CD4-positive, alpha-beta T cell treated with Interleukin-6 at 100 ng/mL for 8 hours (primary cell): Measurements from ENCODE around the gene LMO7.

ENCODE experiments used
- DNase-seq: peaks from one replicate; pipeline ENCODE4 v3.0.0-alpha.2; 2020; ENCODE audit warnings: mixed read lengths, low spot score

Gene LMO7

DNA sequence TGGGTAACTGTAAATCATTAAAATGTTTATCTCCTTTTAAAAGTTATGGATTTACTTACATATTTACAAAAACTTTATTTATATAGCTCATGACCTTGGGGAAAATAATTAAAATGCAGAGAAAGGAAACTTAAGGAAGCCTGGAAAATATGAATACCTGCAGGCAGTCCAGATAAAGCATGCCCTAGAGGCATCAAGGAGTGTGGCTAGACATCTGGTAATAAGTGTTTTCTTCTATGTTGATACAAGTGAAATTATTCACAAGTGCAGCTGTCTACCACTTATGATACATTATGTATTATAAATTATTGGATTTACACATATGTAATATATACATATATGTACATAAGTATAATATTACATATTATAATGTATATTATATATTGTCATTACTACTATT is 207.9 kb downstream of the LMO7 start:
- DNase-seq, result no peak

DNA sequence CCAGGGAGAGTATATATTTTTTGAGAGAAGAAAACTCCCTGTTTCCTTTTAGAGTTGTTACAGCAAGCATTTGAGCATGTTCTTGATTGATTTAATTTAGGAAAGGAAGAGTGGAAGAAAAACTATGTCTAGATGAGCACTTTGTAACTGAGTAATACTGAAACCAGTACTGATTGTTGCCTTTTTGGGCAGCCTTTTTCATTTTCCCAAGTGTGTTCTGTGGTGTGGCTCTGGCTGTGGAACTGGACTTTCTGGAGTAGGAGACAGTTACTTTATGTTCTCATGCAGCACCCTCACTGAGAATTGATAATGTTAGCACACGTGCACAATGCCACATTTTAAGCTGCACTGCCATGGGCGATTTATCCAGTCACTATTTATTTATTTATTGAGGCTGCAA is 211.5 kb downstream of the LMO7 start:
- no peak for DNase-seq

DNA sequence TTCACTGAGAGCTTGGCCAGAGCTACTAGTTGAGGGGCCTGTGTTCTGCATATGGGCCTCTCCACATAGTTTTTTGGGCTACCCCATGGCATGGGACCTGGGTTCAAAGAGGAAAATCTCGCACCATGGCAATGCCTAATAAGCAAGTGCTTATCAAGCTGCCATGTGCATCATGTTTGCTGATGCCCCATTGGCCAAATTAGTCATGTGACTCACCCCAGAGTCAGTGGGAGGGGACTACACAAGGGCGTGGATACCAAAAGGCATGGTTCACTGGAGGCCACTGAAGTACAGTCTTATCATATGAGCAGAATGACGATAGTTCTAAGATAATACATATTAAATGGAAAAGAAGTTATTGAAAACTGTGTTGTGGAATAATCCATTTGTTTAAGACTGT is 214.8 kb downstream of the LMO7 start:
- no peak for DNase-seq

DNA sequence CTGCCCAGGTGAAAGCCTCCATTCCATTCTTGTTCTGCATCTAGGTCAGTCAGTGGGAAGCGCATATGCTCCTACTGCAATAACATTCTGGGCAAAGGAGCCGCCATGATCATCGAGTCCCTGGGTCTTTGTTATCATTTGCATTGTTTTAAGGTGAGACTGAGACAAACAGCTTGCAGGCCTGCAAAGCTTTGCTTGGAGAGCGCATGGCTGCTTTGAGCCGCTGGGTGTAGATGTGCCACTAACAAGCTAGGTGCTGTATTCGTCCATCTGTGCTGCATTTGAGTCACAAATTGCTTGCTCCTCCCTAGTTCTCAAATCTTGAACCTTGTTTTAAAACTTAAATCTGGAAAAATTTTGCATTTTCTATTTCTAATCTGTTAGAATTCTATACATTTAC is 219.1 kb downstream of the LMO7 start:
- DNase-seq, result no peak

DNA sequence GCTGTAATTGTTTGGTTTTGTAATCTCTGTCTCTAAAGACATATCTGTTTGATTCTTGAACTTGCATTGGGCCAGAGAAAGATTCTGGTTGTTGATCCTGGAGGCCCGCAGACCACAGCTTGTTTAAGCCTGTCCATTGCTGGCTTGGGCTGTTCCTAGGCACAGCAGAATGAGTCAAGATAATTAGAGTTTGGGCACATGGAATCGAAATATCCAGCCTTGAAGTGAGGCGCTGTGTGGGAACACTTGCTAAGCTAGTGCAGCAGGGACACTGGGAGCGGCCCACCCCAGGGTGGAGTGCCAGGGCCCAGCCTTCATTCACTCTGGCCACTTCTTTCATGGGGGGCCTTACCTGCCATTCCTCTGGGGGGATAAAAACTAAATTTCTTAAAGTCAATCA is 219.7 kb downstream of the LMO7 start:
- DNase-seq, result no peak

DNA sequence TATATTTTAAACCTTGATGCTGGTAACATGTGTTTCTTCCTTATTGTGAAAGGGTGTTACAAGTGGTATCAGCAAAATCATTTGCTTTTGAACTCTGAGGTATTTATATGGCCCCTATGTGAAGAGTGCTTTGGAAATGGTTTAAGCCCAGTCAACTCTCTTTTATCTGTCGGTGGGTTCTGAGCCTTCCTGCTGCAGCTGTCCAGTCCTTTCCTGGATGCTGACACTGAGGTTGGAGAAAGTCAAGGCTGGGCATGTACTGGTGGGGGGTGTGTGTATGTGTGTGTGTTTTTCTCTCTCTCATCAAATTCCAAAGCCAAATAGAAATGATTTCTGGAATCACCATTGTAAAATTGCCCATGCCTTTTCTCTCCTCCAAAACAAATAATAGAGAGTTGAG is 221.2 kb downstream of the LMO7 start:
- DNase-seq, result no peak

DNA sequence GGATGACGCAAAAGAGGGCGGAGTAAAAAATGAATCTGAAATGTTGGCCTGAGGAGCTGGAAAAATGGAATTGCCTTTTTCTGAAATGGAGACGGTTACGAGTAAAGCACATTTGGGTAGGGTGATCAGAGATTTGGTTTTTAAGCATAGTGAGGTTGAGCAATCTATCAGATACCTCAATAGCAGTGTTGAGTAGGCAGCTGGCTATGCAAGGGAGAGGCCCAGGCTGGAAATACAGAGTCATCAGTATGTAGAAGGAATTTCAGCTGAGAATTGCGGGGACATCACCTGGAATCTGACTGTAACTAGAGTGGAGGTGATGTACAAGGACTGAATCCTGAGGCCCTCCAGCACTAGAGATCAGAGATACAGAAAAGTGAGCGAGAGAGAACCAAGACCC is 224.8 kb downstream of the LMO7 start:
- no peak for DNase-seq

DNA sequence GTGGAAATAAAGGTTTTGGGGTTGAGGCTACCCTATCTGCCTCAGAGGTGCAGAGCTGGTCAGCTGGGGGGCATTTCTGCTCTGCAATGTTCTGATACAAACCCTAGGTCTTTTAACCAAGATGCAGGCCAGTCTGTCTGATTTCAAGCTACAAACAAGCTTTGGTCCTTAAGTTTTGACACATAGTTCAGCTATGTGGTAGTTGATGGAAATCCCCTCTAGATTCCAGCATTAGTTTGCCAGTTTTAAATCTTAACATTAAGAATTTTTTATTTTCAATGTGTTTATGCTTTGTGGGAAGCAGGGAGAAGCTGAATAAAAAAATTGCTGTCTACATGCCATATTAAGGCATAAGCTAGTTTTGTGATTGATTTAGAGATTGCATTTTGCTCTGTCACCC is 225.7 kb downstream of the LMO7 start:
- no peak for DNase-seq

DNA sequence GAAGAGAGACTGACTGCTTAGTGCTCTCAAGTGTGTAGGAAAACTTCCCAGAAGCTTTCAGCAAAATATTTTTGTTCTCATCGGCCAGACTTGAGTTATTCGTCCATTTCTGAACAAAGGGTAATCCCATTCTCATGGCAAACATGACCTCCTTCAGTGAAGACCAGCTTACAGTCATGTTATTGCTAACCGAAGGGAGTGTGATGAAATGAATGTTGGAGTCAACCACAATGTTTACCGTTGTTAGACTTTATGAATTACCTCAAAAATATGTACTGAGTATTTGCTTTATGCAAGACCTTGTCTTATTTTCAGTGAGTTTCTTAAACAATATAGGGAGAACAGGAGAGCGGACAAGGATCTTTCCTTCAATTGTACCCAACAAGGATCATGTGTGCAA is 228.6 kb downstream of the LMO7 start:
- no peak for DNase-seq

DNA sequence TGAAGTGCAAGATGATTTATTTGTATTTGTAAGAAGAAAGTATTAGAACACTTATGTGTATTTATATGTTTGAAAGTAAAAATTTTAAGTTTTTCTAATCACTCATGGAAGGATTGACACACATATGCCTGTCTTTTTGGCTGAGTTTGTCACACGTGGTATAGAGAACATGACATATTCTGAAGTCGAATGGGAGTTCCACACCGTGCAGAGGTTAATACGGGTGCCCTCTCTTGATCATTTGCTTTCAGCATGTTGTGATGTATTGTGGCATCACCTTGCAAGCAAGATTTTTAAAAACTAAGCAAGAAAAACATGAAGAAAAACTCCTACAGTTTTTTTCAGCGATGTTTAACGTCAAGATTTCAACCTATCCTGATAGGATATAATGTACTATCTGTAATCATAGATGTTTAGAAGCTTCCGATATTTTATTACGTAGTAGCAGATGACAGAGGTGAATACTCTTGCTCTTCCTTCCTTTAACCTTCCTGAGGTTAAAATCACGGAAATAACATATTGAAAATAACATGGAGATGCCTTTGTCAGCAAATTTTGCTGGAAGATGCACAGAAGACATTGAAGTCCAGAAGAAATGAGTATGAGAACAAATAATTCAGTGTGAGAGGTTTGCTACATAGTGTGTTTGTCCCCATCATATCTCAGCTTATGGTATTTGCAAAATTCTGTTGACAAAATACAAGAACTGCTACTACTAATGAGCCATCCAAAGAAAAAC is 231.4 kb downstream of the LMO7 start:
- no peak for DNase-seq

DNA sequence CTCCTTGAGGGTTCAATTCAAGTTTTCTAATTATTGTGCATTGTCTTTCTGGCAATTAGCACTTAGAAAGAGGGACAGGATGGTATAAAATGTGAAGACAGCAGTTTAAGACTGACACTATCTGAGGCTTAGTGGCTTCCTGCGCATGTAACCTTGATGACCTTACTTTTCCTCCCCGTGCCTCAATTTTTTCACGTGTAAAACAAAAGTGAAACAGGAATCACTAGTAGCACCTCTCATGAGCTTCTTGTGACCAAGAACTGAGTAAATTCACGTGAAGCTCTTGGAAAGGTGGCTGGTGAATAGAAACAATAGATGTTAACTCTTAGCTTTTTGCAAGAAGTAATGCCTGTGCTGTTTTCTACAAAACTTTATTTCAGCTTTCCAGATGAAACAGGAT is 233.9 kb downstream of the LMO7 start:
- DNase-seq, result peak; percentile 38

DNA sequence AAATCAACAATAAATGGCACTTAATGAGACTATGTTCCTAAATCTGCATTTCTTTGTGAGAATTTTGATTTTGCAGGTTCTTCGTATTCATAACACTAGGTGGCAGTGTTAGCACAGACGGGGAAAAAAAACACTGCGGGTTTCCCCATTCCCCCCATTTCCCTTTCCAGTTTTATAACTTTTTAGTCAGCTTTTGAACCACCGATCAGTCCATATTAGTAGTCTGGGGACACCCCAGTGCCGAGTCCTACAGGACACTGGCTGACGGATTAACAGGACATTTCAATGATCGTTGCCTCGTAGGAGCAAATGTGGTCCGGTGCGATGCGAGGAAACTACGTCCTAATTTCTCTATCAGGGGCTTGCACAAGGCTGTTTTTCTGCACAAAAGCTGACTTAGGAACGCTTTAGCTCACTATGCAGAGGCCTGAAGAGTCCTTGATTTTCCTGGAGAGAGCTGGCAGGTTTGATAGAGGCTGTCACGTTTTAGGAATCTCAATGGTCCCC is 234.3 kb downstream of the LMO7 start:
- peak; percentile 14 for DNase-seq

DNA sequence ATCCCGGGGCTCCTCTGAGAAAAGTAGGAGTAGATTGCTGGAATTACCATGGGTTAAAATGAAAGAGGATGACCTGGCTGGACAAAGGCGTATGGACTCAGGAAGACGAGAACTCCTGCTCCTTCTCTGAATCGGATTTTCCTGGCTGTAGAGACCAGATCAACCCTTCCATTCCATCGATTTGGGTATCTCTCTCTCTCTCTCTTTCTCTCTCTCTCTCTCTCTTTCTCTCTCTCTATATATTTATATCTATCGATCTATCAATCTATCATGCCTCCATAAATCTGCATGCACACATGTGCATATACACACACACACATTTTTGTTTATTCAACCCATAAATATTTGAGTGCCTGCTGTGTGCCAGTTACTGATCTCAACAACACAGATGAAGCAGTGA is 234.9 kb downstream of the LMO7 start:
- DNase-seq, result no peak

DNA sequence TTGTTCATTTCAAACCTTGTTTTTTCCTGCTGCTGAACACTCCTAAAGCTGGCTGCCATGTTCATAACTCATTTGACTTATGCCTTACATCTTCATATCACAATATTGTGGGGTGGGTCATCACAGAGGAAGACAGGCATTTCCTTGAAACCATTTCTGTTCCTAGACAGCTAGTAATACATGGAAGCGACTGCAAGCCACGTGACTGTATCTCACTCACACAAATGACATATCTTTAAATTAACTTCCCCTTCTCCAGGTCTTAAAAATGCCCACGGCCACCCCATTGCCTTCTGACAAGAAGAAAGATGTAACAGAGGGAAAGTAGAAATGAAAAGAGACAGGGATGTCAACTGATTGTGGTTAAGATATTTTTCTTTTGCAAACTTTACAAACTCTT is 236.8 kb downstream of the LMO7 start:
- no peak for DNase-seq

DNA sequence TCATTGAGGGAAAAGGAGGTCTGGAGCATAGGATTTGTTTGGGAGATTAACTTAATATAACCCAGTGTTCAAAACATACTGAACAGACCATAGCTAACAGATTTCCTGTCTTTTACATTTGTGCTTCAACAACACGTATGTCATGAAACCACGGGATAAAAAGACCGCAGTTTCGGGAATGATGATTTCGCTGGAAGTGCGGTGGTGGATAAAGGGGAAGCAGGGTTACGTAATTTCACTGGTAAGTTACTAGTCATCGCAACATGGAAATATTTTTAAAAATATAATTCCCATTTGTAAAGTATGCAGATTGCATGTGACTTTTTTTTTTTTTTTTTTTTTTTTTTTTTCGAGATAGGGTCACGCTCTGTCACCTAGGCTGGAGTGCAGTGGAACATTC is 237.4 kb downstream of the LMO7 start:
- DNase-seq, result no peak

DNA sequence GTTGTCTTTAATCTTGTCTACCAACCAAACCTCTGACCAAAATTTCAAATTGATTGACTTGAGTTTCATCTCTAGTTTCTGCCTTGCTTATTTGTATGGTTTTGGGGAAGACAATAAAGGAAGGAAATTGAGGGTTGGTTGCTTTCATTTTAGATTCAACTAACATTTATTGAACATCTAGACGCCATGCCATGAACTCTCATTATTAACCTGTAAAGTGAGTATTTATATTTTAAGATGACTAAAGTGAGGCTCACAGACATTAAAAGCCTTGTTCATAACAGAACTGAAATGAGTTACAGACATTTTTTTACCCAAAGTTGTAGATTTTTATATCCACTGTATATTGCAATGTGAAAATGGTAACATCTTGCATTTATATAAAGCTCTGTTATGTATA is 239.3 kb downstream of the LMO7 start:
- DNase-seq, result no peak

DNA sequence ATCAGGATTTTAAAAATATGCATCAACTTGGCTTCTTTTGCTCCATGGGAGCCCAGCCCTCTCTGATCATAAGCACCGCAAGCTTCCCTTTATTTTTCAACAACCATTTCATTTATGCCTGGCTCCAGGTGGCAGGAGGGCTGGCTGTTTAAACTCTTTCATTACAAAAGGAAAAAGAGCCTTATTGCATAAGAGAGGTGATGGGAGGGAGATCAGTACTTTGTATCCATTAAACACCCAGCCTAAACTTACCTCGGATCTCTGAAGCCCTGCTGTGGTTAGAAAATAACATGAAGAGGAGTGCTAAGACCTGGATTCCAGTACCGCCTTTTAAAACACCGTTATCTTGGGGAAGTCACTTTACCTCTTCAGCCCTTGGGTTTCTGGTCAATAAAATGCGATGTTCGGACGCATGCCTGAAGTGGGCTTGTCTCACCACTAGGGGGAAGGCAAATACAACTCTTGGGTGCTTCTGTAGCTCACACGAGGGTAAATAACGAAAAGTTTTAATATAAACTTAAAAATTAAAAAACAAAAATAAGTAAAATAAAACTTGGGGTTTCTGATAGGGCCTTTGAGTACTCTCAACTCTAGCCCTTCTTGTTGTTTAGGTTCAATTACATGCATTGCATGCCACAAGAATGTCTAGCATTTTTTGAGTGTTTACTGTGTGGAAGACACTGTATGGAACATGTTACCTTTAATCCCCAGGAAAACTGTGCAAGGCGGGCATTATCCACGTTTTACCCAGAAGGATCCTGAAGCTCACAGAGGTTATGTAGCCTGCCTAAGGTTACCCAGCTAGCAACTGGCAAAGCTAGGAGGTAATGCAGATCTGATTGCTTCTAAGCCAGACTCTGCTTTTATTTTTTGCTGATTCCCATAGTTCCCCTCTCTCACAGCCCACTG is 240.3 kb downstream of the LMO7 start:
- DNase-seq, result peak; percentile 55

DNA sequence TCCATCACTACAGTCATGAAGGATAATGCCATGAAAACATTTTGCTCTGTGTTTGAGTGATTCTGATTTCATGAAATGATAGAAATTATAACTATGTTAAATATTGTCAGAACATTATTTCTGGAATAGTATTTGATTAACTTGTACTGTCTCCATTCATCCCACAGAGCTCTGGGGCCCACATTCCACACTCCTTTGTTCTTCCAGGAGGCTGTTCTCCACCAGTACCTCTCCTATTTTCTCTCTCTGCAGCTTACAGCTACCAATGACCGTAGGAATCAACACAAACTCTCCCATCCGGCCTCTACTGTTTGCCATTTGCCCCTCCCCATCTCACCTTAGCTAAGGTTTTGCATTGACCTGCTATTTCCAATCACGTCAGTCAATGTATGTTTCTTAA is 240.9 kb downstream of the LMO7 start:
- DNase-seq, result no peak

DNA sequence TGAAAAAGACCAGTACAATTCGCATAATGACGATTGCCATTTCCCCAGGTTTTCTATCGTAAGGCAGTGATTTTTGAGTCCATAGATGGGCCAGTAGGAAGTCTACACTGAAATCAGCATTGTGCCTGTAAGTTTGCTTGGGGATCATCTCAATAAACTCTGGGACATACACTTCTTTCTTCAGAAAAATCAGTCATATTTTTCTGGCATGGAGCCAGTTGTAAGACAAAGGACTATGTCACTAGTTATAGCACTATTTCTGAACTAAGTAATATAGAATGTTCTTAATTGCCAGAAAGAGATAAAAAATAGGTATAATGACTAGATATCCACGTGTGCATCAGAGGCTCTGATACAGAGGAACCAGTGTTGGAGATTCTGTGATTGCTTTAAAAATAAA is 243.5 kb downstream of the LMO7 start:
- no peak for DNase-seq

DNA sequence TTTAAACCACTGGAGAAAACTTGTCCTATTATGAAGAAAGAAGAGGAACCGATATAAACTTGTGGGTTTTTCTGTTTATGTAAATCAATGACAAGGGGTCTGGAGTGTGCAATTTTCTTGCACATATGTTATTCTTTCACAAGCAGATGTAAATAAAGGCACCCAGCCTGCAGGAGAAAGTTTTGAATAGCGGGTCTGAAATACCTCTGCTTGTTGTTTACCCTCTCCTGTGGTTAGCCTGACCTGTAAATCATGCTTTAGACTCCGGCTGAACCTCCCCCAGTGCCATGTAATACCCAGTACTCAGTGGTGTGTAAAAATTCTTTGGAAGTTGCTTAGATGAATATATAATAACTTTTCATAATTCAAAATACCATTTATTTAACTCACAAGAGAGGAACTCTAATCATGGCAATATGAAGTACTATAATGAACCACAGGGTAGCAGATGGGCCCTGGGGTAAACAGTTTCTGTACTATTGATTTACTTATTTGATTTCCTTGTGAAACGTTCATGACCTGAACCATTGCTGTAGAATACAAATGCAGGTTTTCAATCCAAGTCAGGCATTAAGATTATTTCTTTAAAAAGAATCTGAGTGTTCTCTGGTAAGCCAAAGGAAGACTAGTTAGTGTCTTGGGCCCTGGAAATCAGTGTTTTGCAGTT is 245.1 kb downstream of the LMO7 start:
- DNase-seq, result no peak

DNA sequence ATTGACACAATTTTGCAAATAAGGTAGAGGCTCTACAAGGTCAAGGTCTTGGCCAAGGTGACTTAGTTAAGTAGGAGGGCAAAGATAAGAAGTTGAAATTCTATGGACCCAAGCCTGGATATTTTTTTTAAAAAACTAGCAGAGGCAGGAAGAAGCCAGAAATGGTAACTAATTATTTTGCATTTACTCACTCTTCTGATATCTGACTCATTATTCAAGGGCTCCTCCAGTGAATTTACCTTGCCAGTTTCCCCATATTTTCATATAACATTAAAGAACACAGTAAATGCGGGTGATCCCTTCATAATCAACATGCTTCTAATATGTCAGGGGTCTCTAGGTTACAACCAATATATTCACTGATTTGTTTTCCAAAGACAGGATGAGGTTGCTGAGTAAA is 246.1 kb downstream of the LMO7 start:
- DNase-seq, result no peak

DNA sequence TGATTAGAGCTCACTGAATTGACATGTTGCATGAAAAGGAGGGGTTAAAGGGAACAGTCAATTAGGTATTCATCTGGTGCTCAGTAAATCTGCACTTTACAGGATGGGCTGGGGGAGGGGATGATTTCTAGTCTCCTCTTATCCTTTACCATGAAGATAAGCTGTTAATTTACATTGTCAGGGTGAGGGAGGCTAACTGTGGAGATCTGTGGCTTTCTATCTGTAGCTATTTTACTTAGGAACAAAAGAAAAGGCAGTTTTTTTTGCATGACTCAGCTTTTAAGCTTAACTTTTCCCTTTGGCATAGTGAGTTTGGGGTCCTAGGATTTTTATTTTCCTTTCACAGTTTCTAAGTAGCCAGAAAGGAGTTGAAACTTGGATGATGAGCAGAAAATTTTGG is 253.3 kb downstream of the LMO7 start:
- no peak for DNase-seq

DNA sequence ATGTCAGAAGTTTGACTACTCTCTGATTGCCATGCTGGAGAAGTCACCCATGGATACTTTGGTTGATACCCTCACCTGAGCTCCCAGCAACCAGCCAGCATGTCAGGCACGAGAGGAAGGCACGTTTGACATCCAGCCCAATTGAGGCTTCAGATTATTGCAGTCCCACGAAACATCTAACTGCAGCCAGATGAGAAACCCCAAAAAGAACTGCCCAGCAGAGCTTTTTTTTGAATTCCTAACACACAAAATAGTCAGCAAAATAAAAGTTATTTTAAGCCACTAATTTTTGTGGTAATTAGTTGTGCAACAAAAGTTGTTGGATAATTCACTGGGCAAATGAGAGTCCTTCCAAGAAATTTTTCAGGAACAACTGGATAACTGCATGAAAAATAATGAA is 259.0 kb downstream of the LMO7 start:
- DNase-seq, result no peak
